HCT116 (cell line): ENCODE measurements around the gene STIM2. TPM values are rescaled to one million over a fixed set of nuclear protein-coding genes. Genes with fewer than 3 reads are reported as not detected.

Experiments used
- ATAC-seq: fragments of 200-7000 bp; cut with Tn5 transposase; 2 replicates; pipeline ENCODE4 v1.9.1; 2020; ENCODE audit warnings: mild to moderate bottlenecking, moderate library complexity
- BruUV-seq: library from RNA; stranded (reverse); fragments of 400-500 nt; replicated peaks from 2 replicates; lab custom pipeline; 2021; lab: Mats Ljungman, UMichigan
- CTCF ChIA-PET: fragments of 300-600 bp; sonication (Branson Sonifier 250); formaldehyde crosslinking; loops from one replicate; lab custom pipeline; 2021; ENCODE audit warnings: antibody characterized with exemption; lab: Charles Lee
- POLR2A ChIA-PET: fragments of 300-600, 350-600 bp; sonication (Branson Sonifier 250); formaldehyde crosslinking; loops from one replicate; lab custom pipeline; 2021; ENCODE audit warnings: antibody characterized with exemption; lab: Charles Lee
- RAD21 ChIA-PET, 2 experiments: fragments of 300-600 bp; sonication (Branson Sonifier 250); formaldehyde crosslinking; loops; one replicate each; lab custom pipeline; 2023; ENCODE audit warnings: low total read pairs in 2 of 2; ENCODE audit not compliant: uncharacterized antibody in 2 of 2, unreplicated experiment in 2 of 2, low non-redundant PET in 1 of 2; lab: Charles Lee
- DNase-seq: peaks from one replicate; pipeline ENCODE4 v3.0.0-alpha.2; 2010; ENCODE audit warnings: low read depth, low spot score
- H2AFZ ChIP-seq: fragments of 200-600 bp; shearing (Covaris generic), sonication (generic); 2 replicates; pipeline ENCODE4 v1.6.1; 2017; ENCODE audit warnings: low read depth, mixed run types, mixed read lengths, antibody characterized with exemption, low read length; ENCODE audit not compliant: poor library complexity, severe bottlenecking
- H3K27ac ChIP-seq: 2 replicates; pipeline ENCODE4 v1.5.1; 2012; ENCODE audit warnings: low read depth, low read length
- H3K27me3 ChIP-seq: fragments of 200-600 bp; sonication (generic); 2 replicates; pipeline ENCODE4 v1.6.1; 2016; ENCODE audit warnings: mixed run types, low read length, mixed read lengths; ENCODE audit not compliant: insufficient read depth
- H3K36me3 ChIP-seq, 2 experiments: fragments of 200-500 bp in 1 of 2; fragments of 200-600 bp in 1 of 2; sonication (Bioruptor generic) in 1 of 2; sonication (generic) in 1 of 2; 2 replicates each; pipeline versions ENCODE4 v1.5.1 to v1.6.1; 2014 to 2016; ENCODE audit warnings: low read length in 2 of 2, inconsistent platforms in 1 of 2, mixed read lengths in 1 of 2, mixed run types in 1 of 2; ENCODE audit not compliant: insufficient read depth in 2 of 2, control insufficient read depth in 1 of 2
- H3K4me1 ChIP-seq, 2 experiments: fragments of 200-600 bp in 1 of 2; sonication (generic) in 1 of 2; 2 replicates each; pipeline versions ENCODE4 v1.5.1 to v1.6.1; 2012 to 2017; ENCODE audit warnings: low read length in 2 of 2, inconsistent platforms in 1 of 2, mild to moderate bottlenecking in 1 of 2, mixed read lengths in 1 of 2, mixed run types in 1 of 2, moderate library complexity in 1 of 2; ENCODE audit not compliant: insufficient read depth in 2 of 2, control insufficient read depth in 1 of 2
- H3K4me2 ChIP-seq: fragments of 200-600 bp; sonication (generic); 2 replicates; pipeline ENCODE4 v1.6.1; 2017; ENCODE audit warnings: mixed run types, low read length, mixed read lengths
- H3K4me3 ChIP-seq, 2 experiments: fragments of 200-600 bp in 1 of 2; sonication (generic) in 1 of 2; replicated peaks in 1 of 2; 2 replicates each; pipeline ENCODE4 v1.5.1; 2011 to 2016; ENCODE audit warnings: low read length in 2 of 2, control low read depth in 1 of 2, low read depth in 1 of 2, mild to moderate bottlenecking in 1 of 2, mixed read lengths in 1 of 2, mixed run types in 1 of 2
- H3K79me2 ChIP-seq: fragments of 200-600 bp; sonication (generic); 2 replicates; pipeline ENCODE4 v1.6.1; 2017; ENCODE audit warnings: mild to moderate bottlenecking, mixed run types, low read length, moderate library complexity, mixed read lengths; ENCODE audit not compliant: insufficient read depth
- H3K9ac ChIP-seq: fragments of 200-600 bp; sonication (generic); 2 replicates; pipeline ENCODE4 v1.6.1; 2016; ENCODE audit warnings: low read length, mixed read lengths
- H3K9me2 ChIP-seq: fragments of 200-600 bp; sonication (generic), shearing (Covaris generic); 2 replicates; pipeline ENCODE4 v1.6.1; 2017; ENCODE audit warnings: mixed run types, mild to moderate bottlenecking, moderate library complexity; ENCODE audit not compliant: insufficient read depth
- H3K9me3 ChIP-seq, 2 experiments: fragments of 200-500 bp in 1 of 2; fragments of 200-600 bp in 1 of 2; sonication (Bioruptor generic) in 1 of 2; sonication (generic) in 1 of 2; 2 replicates each; pipeline ENCODE4 v1.6.1; 2014 to 2017; ENCODE audit warnings: low read length in 2 of 2, mixed read lengths in 2 of 2, inconsistent platforms in 1 of 2, low read depth in 1 of 2, mild to moderate bottlenecking in 1 of 2, mixed run types in 1 of 2, moderate library complexity in 1 of 2; ENCODE audit not compliant: control insufficient read depth in 1 of 2, insufficient read depth in 1 of 2
- H4K20me1 ChIP-seq: fragments of 200-600 bp; sonication (generic), shearing (Covaris generic); 2 replicates; pipeline ENCODE4 v1.6.1; 2017; ENCODE audit warnings: mixed run types, mild to moderate bottlenecking, moderate library complexity; ENCODE audit not compliant: insufficient read depth
- CEBPB ChIP-seq: IDR thresholded peaks from 2 replicates; pipeline ENCODE4 v1.6.1; 2012; ENCODE audit warnings: low read depth
- EGR1 ChIP-seq: IDR thresholded peaks from 2 replicates; pipeline ENCODE4 v1.6.1; 2012; ENCODE audit warnings: low read depth
- EZH2 ChIP-seq: fragments of 200-600 bp; sonication (generic); IDR thresholded peaks from 2 replicates; pipeline ENCODE4 v1.6.1; 2017; ENCODE audit warnings: antibody characterized with exemption, mixed run types
- POLR2A ChIP-seq: IDR thresholded peaks from 2 replicates; pipeline ENCODE4 v1.7.0; 2011; ENCODE audit warnings: borderline replicate concordance; ENCODE audit not compliant: insufficient read depth, insufficient read length; ENCODE audit errors: extremely low read depth
- RAD21 ChIP-seq: IDR thresholded peaks from 2 replicates; pipeline ENCODE4 v1.6.1; 2012; ENCODE audit warnings: low read depth, mild to moderate bottlenecking
- SIN3A ChIP-seq: IDR thresholded peaks from 2 replicates; pipeline ENCODE4 v1.6.1; 2012; ENCODE audit warnings: low read depth
- SRF ChIP-seq: IDR thresholded peaks from 2 replicates; pipeline ENCODE4 v1.6.1; 2012; ENCODE audit warnings: low read depth
- intact Hi-C: fragments of 100-400 bp; cut with micrococcal nuclease; formaldehyde crosslinking; loops from 2 replicates; pipeline ENCODE4 v1.10.0; 2022
- total RNA-seq: library from RNA; stranded (reverse); gene quantifications from one replicate; pipeline ENCODE4 v1.2.1, GENCODE V29; 2021; ENCODE audit not compliant: unreplicated experiment
- TF ChIP-seq, protein P1 (sequence below): IDR thresholded peaks from 2 replicates; pipeline ENCODE4 v1.6.1; 2012; ENCODE audit warnings: low read depth
- TF ChIP-seq, protein P2 (sequence below): IDR thresholded peaks from 2 replicates; pipeline ENCODE4 v1.6.1; 2012
- TF ChIP-seq, protein P3 (sequence below): IDR thresholded peaks from 2 replicates; pipeline ENCODE4 v1.6.1; 2012

The STIM2 gene
- total RNA-seq, 1 experiment from 2014 or later: 65.9 TPM

DNA sequence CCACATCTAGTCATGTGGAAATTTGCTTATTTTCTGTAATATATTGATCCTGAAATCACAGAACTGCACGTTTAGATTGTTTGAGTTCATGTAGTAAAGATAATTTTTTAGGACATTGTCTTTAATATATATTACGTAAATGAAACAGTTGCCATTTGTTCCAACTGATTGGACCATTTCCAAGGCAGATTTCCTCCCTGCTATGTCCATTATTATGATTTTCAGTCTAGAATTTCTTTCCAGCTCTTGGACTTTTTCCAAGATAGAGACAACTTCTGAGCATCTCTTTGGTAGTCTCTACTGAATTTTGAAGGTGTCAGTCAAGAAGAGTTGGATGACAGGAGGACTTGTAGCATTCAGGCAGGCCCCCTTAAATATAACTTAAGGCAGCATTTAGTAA is 94.6 kb downstream of the STIM2 start:
- intact Hi-C loops: no loop called here
- POLR2A ChIA-PET: no interaction called here
- Histone ChIP-seq H3K4me1 (no peaks in the 10 kb centered on the region), H4K20me1 (0 out of 2 replicates have a peak, but pooled peaks cover 5% of the 10 kb centered on the region), H3K27ac (no peak overlapping the region), H3K27me3 (no peaks in the 10 kb centered on the region), H3K9ac (no peak overlapping the region), H3K36me3 (no peaks in the 10 kb centered on the region), H3K9me2 (no peaks in the 10 kb centered on the region), H2AFZ (no peak overlapping the region), H3K4me3 (no peak overlapping the region), H3K79me2 (peaks cover 6% of the 10 kb centered on the region), H3K9me3 (no peaks in the 10 kb centered on the region), H3K4me2 (no peak overlapping the region)
- CTCF ChIA-PET: interaction anchor here (0.7 kb wide), 1 partner anchor 18 kb away, joined by 3 read pairs; no protein-coding TSS in a partner anchor
- ATAC-seq: no peak
- no TSS peak for BruUV-seq
- TF ChIP-seq SRF: no peak
- TF ChIP-seq, protein P1, sequence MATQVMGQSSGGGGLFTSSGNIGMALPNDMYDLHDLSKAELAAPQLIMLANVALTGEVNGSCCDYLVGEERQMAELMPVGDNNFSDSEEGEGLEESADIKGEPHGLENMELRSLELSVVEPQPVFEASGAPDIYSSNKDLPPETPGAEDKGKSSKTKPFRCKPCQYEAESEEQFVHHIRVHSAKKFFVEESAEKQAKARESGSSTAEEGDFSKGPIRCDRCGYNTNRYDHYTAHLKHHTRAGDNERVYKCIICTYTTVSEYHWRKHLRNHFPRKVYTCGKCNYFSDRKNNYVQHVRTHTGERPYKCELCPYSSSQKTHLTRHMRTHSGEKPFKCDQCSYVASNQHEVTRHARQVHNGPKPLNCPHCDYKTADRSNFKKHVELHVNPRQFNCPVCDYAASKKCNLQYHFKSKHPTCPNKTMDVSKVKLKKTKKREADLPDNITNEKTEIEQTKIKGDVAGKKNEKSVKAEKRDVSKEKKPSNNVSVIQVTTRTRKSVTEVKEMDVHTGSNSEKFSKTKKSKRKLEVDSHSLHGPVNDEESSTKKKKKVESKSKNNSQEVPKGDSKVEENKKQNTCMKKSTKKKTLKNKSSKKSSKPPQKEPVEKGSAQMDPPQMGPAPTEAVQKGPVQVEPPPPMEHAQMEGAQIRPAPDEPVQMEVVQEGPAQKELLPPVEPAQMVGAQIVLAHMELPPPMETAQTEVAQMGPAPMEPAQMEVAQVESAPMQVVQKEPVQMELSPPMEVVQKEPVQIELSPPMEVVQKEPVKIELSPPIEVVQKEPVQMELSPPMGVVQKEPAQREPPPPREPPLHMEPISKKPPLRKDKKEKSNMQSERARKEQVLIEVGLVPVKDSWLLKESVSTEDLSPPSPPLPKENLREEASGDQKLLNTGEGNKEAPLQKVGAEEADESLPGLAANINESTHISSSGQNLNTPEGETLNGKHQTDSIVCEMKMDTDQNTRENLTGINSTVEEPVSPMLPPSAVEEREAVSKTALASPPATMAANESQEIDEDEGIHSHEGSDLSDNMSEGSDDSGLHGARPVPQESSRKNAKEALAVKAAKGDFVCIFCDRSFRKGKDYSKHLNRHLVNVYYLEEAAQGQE: no peak
- TF ChIP-seq RAD21: no peak
- TF ChIP-seq, protein P2, sequence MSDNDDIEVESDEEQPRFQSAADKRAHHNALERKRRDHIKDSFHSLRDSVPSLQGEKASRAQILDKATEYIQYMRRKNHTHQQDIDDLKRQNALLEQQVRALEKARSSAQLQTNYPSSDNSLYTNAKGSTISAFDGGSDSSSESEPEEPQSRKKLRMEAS: no peak
- TF ChIP-seq CEBPB: no peak
- TF ChIP-seq, protein P3, sequence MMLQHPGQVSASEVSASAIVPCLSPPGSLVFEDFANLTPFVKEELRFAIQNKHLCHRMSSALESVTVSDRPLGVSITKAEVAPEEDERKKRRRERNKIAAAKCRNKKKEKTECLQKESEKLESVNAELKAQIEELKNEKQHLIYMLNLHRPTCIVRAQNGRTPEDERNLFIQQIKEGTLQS: no peak
- no peak for TF ChIP-seq POLR2A
- TF ChIP-seq EZH2: no peak
- no peak for TF ChIP-seq SIN3A
- TF ChIP-seq EGR1: no peak
- DNase-seq: no peak
- RAD21 ChIA-PET: no interaction called here
